Ovary (tissue), 3 donors: ENCODE results near the gene RBM26.

ENCODE experiments used
- CTCF ChIP-seq, 3 donors: fragments of 450-650 bp in 2 of 3; fragments of 200-600 bp in 1 of 3; IDR thresholded peaks; one replicate each; pipeline versions ENCODE4 v1.5.1 to v1.8.0; 2016 to 2022; ENCODE audit warnings: antibody characterized with exemption in 3 of 3, mild to moderate bottlenecking in 1 of 3
- EP300 ChIP-seq: sonication (generic); formaldehyde crosslinking; IDR thresholded peaks from one replicate; pipeline ENCODE4 v1.6.1; 2017; ENCODE audit warnings: antibody characterized with exemption
- POLR2A ChIP-seq: fragments of 450-650 bp; IDR thresholded peaks from one replicate; pipeline ENCODE4 v1.6.1; 2017; ENCODE audit warnings: antibody characterized with exemption, mild to moderate bottlenecking, moderate library complexity
- donor health status: DM: no; HTN: no; CAD: no.

DNA sequence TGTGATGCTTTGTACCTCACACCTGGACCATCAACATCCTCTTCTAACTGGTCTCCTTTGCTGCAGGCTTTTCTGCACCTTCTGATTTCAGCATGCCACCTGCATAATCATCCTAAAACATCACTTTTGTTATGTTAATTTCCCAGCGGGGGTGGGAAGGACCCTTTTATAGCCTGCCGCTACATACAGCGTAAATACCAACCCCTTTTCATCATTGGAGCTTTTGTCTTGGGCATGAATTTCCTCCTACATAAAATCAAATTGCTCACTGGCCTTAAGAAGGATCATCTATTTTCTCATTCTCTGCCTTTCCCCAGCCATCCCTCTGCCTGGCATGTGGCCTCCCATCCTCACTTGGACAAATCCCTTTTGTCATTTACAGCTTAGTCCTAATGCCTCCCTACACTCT lies 124.7 kb downstream of the RBM26 start:
- TF ChIP-seq CTCF (IDR thresholded peaks at IDR 0.05) (no peak), POLR2A (no peak), EP300 (no peak)
